GM12874 (cell line): ENCODE data around the gene C8A.

Source experiments
- TF ChIP-seq, protein P1 (sequence below): IDR thresholded peaks from 2 replicates; pipeline ENCODE4 v1.5.1; 2011; ENCODE audit warnings: low read depth, mild to moderate bottlenecking, control low read depth, low read length, moderate library complexity; ENCODE audit not compliant: insufficient read depth

Gene C8A

DNA sequence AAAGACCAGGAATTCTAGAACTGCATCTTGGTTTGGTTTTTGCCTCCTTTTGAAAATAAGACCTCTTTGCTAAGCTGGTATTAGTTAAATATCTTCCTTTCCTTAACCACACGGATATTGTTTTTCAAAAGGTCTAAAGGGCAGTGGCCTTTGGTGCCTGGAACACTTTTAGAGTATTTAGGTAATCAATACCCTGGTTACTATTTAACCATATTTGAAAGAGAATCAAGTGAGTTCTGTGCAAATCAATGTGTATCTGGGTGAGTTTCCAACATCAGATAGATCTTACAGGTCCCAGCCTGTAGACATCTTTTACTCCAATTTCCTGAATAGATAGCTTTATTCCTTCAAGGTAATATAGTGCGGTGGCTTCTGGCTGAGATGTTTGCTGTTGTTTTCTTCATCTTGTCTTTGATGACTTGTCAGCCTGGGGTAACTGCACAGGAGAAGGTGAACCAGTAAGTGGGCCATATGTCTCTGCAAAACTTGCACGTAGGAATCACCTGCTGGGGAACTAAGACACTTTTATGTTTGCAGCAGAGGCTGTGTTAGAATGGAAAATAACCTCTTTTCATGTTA is at the start of gene C8A:
TSS of gene C8A (plus strand) at position 277 of the 579 bp plus-strand sequence. CDS start at position 382, 105 bp downstream.
- TF ChIP-seq, protein P1, sequence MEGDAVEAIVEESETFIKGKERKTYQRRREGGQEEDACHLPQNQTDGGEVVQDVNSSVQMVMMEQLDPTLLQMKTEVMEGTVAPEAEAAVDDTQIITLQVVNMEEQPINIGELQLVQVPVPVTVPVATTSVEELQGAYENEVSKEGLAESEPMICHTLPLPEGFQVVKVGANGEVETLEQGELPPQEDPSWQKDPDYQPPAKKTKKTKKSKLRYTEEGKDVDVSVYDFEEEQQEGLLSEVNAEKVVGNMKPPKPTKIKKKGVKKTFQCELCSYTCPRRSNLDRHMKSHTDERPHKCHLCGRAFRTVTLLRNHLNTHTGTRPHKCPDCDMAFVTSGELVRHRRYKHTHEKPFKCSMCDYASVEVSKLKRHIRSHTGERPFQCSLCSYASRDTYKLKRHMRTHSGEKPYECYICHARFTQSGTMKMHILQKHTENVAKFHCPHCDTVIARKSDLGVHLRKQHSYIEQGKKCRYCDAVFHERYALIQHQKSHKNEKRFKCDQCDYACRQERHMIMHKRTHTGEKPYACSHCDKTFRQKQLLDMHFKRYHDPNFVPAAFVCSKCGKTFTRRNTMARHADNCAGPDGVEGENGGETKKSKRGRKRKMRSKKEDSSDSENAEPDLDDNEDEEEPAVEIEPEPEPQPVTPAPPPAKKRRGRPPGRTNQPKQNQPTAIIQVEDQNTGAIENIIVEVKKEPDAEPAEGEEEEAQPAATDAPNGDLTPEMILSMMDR, result no peak

- TF ChIP-seq, protein P1, result no peak
These were observed 47.8 kb upstream of the C8A start for GRCh38 chr1:56806804-56807203.

GRCh38 chr1:56808410-56808809 is 46.2 kb upstream of the C8A start:
- TF ChIP-seq, protein P1, result no peak

GRCh38 chr1:56811331-56811730 is 43.3 kb upstream of the C8A start:
- TF ChIP-seq, protein P1, result no peak

DNA sequence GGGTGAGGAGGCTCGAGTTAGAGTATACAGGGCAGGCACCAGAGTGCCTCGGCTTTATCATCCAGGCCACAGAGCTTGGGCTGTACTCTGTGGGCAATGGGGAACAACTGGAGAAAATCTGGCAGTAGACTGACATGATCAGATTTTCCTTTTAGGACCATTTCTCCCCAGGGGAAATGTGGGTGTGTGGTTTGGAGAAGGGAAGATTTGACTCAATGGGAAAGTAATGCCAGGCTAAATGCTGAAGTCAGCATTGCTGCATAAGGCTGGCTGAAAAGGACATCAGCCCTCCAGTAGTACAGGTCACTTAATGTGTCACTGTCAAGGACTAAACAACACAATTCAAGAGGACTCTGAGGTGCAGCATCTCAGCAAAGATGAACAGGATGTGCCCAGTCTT is 40.4 kb upstream of the C8A start:
- TF ChIP-seq, protein P1, result no peak

- TF ChIP-seq, protein P1, result no peak
These were observed 38.3 kb upstream of the C8A start for GRCh38 chr1:56816264-56816663.

DNA sequence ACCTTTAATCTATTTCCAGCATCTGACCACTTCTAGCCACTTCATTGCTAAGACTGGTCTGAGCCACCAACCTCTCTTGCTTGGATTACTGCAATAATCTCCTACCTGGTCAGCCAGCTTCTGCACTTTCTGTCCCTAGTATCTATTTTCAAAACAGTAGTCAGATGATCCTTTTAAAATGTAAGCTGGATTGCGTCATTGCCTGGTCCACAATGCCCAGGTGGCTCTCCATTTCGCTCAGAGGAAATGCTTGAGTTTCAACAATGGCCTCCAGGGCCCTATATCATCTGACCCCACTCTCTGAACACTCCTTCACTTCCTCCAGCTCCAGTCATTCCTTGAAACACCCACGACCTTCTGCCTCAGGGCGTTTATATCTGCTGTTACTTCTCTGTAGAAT is 37.7 kb upstream of the C8A start:
- TF ChIP-seq, protein P1, result no peak
